Liver (tissue), 9 donors: ENCODE results near the gene CFAP61. TPM values are rescaled to one million over a fixed set of nuclear protein-coding genes. Genes with fewer than 3 reads are reported as not detected.

Source experiments
- DNase-seq: peaks from one replicate; pipeline ENCODE4 v3.0.0-alpha.2; 2017; ENCODE audit warnings: low spot score
- H3K27ac ChIP-seq, 2 donors: one replicate each; pipeline ENCODE4 v1.7.0; 2013; ENCODE audit warnings: inconsistent platforms in 2 of 2, low read length in 2 of 2, control low read depth in 1 of 2, low read depth in 1 of 2, mild to moderate bottlenecking in 1 of 2
- H3K27me3 ChIP-seq, 4 donors: one replicate each; pipeline versions ENCODE4 v1.6.1 to v1.7.0; 2013; ENCODE audit warnings: low read length in 3 of 4, inconsistent platforms in 1 of 4, mild to moderate bottlenecking in 1 of 4, moderate library complexity in 1 of 4; ENCODE audit not compliant: control insufficient read depth in 4 of 4, insufficient read depth in 4 of 4
- H3K36me3 ChIP-seq, 4 donors: one replicate each; pipeline versions ENCODE4 v1.6.1 to v1.7.0; 2013; ENCODE audit warnings: low read length in 3 of 4, mild to moderate bottlenecking in 3 of 4, low read depth in 1 of 4, moderate library complexity in 1 of 4; ENCODE audit not compliant: control insufficient read depth in 4 of 4, insufficient read depth in 3 of 4
- H3K4me1 ChIP-seq, 4 donors: one replicate each; pipeline versions ENCODE4 v1.6.1 to v1.7.0; 2013; ENCODE audit warnings: low read length in 3 of 4, mild to moderate bottlenecking in 3 of 4, moderate library complexity in 1 of 4; ENCODE audit not compliant: control insufficient read depth in 4 of 4, insufficient read depth in 4 of 4
- H3K4me3 ChIP-seq, 3 donors: one replicate each; pipeline versions ENCODE4 v1.6.1 to v1.7.0; 2013; ENCODE audit warnings: low read length in 3 of 3, control low read depth in 1 of 3, low read depth in 1 of 3, mild to moderate bottlenecking in 1 of 3
- H3K9ac ChIP-seq, 2 donors: one replicate each; pipeline ENCODE4 v1.7.0; 2013; ENCODE audit warnings: low read length in 2 of 2, mild to moderate bottlenecking in 2 of 2, moderate library complexity in 2 of 2, control low read depth in 1 of 2, low read depth in 1 of 2
- H3K9me3 ChIP-seq, 4 donors: one replicate each; pipeline versions ENCODE4 v1.6.1 to v1.7.0; 2013; ENCODE audit warnings: low read length in 3 of 4; ENCODE audit not compliant: control insufficient read depth in 4 of 4
- ATF3 ChIP-seq: IDR thresholded peaks from 2 replicates; pipeline ENCODE4 v1.6.1; 2016; ENCODE audit warnings: antibody characterized with exemption
- CTCF ChIP-seq: fragments of 150-350 bp; IDR thresholded peaks from 2 replicates; pipeline ENCODE4 v1.5.1; 2017; ENCODE audit warnings: improper control_type of control experiment, low read depth, low read length; ENCODE audit not compliant: missing input control
- EGR1 ChIP-seq, 2 donors: IDR thresholded peaks; 2 replicates each; pipeline ENCODE4 v1.6.1; 2016 to 2018; ENCODE audit warnings: antibody characterized with exemption in 2 of 2, low read depth in 2 of 2
- FOXA1 ChIP-seq: IDR thresholded peaks from 2 replicates; pipeline ENCODE4 v1.6.1; 2016; ENCODE audit warnings: antibody characterized with exemption
- FOXA2 ChIP-seq: IDR thresholded peaks from 2 replicates; pipeline ENCODE4 v1.6.1; 2016; ENCODE audit warnings: antibody characterized with exemption
- GABPA ChIP-seq, 2 donors: IDR thresholded peaks in 1 of 2; conservative IDR thresholded peaks in 1 of 2; 2 replicates each; pipeline ENCODE4 v1.6.1; 2016; ENCODE audit warnings: antibody characterized with exemption in 2 of 2, mild to moderate bottlenecking in 1 of 2, moderate library complexity in 1 of 2
- HNF4G ChIP-seq: IDR thresholded peaks from 2 replicates; pipeline ENCODE4 v1.6.1; 2016; ENCODE audit warnings: antibody characterized with exemption
- JUND ChIP-seq, 2 donors: IDR thresholded peaks; 2 replicates each; pipeline ENCODE4 v1.6.1; 2016; ENCODE audit warnings: antibody characterized with exemption in 2 of 2
- NR2F2 ChIP-seq: IDR thresholded peaks from 2 replicates; pipeline ENCODE4 v1.6.1; 2016; ENCODE audit warnings: antibody characterized with exemption
- RAD21 ChIP-seq, 2 donors: IDR thresholded peaks; 2 replicates each; pipeline ENCODE4 v1.6.1; 2016; ENCODE audit warnings: antibody characterized with exemption in 2 of 2, mild to moderate bottlenecking in 2 of 2
- REST ChIP-seq: IDR thresholded peaks from 2 replicates; pipeline ENCODE4 v1.6.1; 2016; ENCODE audit warnings: antibody characterized with exemption, mild to moderate bottlenecking
- RXRA ChIP-seq, 2 donors: IDR thresholded peaks; 2 replicates each; pipeline ENCODE4 v1.6.1; 2017 to 2018; ENCODE audit warnings: antibody characterized with exemption in 2 of 2, mild to moderate bottlenecking in 1 of 2
- SP1 ChIP-seq: IDR thresholded peaks from 2 replicates; pipeline ENCODE4 v1.6.1; 2018; ENCODE audit warnings: antibody characterized with exemption, mild to moderate bottlenecking
- TAF1 ChIP-seq: conservative IDR thresholded peaks from 2 replicates; pipeline ENCODE4 v1.6.1; 2016; ENCODE audit warnings: antibody characterized with exemption, mild to moderate bottlenecking
- YY1 ChIP-seq: IDR thresholded peaks from 2 replicates; pipeline ENCODE4 v1.6.1; 2016; ENCODE audit warnings: antibody characterized with exemption, mild to moderate bottlenecking
- ZBTB33 ChIP-seq: IDR thresholded peaks from 2 replicates; pipeline ENCODE4 v1.6.1; 2016; ENCODE audit warnings: antibody characterized with exemption
- WGBS: extraction: QIAGEN DNeasy Blood & Tissue Kit; methylation state at CpG from one replicate; pipeline ENCODE4 v1.1.7; 2013; 5-methylcytosine and 5-hydroxymethylcytosine counted together
- polyA plus RNA-seq, 2 donors: library from polyadenylated mRNA; stranded (reverse) in 1 of 2; unstranded in 1 of 2; fragments of 200-250 nt in 1 of 2; fragments of >200 nt in 1 of 2; fragmentation: Nextera tagmentation in 1 of 2; extraction: Ambion mirVana in 1 of 2; gene quantifications; one replicate each; pipeline versions ENCODE4 v1.2.1 to v1.2.3, GENCODE V29; 2013 to 2015
- total RNA-seq, 2 donors: library from RNA; depleted of rRNA; stranded (reverse); fragments of >200 nt; gene quantifications; one replicate each; pipeline ENCODE4 v1.2.3, GENCODE V29; 2014
- TF ChIP-seq, protein P1 (sequence below): IDR thresholded peaks from 2 replicates; pipeline ENCODE4 v1.6.1; 2016; ENCODE audit warnings: antibody characterized with exemption
- donor health status: healthy.
- donor health status: healthy.
- donor health status: healthy.
- donor health status: healthy.
- donor health status: healthy.

CFAP61 gene
- total and polyA plus RNA-seq, 4 donors, result 0.05 TPM; not detected in 3

- TF ChIP-seq REST (no peak), EGR1 (IDR thresholded peaks at IDR 0.05; ENCODE audit: low read depth in 2 of 2) (no peak), HNF4G (no peak), GABPA (IDR thresholded peaks at IDR 0.05 in 1 of 2, conservative IDR thresholded peaks at IDR 0.05 in 1 of 2) (no peak)
Observed at GRCh38 chr20:20038586-20038985, 13.7 kb upstream of the CFAP61 start (continued).

DNA sequence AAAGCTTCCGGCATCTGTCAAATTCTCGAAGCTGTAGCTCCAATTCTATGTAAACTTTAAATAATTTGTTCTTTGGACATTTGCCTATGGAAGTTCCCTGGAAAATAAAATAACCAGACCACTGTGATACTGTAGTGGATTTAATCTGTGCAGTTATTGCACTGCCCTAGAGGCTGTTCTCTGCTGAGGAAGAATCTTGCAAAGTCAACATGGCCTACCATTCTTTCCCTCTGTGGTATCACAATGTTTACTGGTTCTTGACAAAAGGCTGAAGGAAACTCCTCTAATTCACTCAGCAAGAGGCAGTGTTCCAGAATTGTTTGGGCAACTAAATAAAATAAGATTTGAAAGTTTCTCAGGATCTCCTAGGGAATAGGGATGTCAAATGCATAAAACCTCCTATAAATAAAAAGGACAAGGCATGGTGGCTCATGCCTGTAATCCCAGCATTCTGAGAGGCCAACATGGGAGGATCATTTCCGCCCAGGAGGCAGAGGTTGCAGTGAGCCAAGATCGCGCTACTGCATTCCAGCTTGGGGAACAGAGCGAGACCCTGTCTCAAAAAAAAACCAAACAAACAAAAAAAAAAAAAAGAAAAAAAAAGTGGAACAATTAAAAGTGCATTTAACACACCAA is 12.5 kb upstream of the CFAP61 start:
- H3K9ac ChIP-seq, result no peak overlapping the region
- no peaks in the 10 kb centered on the region for H3K4me1 ChIP-seq
- no peak for TF ChIP-seq YY1
- no peak for TF ChIP-seq FOXA1
- no peak for TF ChIP-seq NR2F2
- no peak for TF ChIP-seq JUND (IDR thresholded peaks at IDR 0.05)
- TF ChIP-seq RAD21 (IDR thresholded peaks at IDR 0.05), result no peak
- no peak for TF ChIP-seq TAF1
- TF ChIP-seq ATF3, result no peak
- TF ChIP-seq FOXA2, result no peak
- TF ChIP-seq HNF4G, result no peak
- no peak for TF ChIP-seq RXRA (IDR thresholded peaks at IDR 0.05)
- no peak for TF ChIP-seq SP1
- no peak for TF ChIP-seq EGR1 (IDR thresholded peaks at IDR 0.05; ENCODE audit: low read depth in 2 of 2)
- TF ChIP-seq, protein P1, sequence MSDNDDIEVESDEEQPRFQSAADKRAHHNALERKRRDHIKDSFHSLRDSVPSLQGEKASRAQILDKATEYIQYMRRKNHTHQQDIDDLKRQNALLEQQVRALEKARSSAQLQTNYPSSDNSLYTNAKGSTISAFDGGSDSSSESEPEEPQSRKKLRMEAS, result no peak
- TF ChIP-seq ZBTB33, result no peak
- TF ChIP-seq CTCF, result no peak
- no peak for TF ChIP-seq REST
- no peaks in the 10 kb centered on the region for H3K27me3 ChIP-seq
- 97% methylated on average over 6 of the region's 6 CpGs for WGBS
- H3K4me3 ChIP-seq, result no peak overlapping the region
- H3K9me3 ChIP-seq, result no peaks in the 10 kb centered on the region
- DNase-seq, result no peak
- H3K36me3 ChIP-seq, result peaks cover 12 to 98% (median 92%) of the 10 kb centered on the region in 4 donors
- no peak overlapping the region for H3K27ac ChIP-seq
